GM18519 (cell line): Measurements from ENCODE around the gene IRF9.

Experiments used
- ATAC-seq: cut with Tn5 transposase; IDR thresholded peaks from one replicate; pipeline ENCODE4 v1.9.1; 2021; ENCODE audit warnings: mild to moderate bottlenecking, moderate library complexity; ENCODE audit not compliant: unreplicated experiment, low FRiP score

Gene IRF9

DNA sequence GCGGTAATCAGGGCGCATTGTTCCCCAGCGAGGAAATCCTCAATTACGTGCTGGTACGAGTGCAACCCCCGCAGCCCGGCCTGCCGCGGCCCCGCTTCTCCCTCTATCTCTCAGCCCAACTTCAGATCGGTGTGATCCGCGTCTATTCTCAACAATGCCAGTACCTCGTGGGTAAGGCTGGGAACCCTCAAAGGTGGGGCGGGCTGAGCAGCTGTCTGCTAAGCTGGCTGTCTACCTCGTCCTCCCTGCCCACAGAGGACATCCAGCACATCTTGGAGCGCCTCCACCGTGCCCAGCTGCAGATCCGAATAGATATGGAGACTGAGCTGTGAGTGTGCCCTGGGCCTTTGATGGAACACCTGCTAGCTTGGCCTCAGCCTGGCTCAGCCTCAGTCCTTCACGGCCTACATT is 11.8 kb downstream of the IRF9 start:
- ATAC-seq = no peak

DNA sequence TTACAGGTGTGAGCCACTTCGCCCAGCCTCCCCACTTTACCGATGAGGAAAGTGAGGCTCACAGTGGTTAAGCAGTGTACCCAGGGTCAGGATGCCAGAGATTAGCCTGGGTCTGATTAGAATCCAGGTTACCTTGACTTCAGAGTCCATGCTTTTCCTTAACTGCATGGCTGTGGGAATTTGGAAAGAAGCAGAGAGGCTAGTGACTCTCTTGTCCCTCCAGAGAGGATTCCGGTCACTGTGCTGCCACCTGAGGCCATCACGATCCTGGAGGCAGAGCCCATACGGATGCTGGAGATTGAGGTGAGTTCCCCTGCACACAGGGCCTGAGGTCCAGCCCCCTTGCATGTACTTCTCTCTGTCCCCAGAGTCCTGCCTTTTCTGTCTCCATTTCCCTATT is 15.5 kb downstream of the IRF9 start:
- no peak for ATAC-seq

DNA sequence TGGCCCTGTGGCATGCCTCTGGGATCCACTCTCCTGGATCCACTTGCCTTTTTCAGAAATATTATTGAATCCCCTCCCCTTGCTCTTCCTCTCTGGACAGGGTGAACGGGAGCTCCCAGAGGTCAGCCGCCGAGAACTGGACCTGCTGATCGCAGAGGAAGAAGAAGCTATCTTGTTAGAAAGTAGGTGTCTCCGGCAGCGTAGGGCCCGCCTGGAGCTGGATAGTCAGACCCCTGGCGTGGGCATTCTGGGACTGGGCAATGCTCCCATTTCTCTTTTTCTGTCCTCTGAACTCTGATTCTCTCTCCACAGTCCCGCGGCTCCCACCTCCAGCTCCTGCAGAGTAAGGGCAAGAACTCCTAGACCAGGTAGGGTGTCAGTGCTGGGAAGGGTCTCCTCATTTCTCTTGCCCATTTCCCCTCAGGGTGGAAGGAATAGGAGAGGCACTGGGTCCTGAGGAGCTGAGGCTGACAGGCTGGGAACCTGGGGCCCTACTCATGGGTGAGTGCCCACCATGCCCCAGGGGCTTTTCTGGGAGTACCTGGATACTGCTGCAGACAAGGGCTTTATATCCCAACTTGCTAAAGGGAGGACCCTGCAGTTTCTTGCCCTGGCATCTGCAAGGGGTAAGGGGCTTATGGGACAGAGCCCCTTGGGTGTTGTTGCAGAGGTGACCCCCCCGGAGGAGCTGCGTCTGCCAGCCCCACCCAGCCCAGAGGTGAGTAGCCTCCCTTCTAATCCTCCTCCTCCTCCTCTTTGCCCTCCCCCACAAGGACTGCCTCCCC is 16.2 kb downstream of the IRF9 start:
- no peak for ATAC-seq

DNA sequence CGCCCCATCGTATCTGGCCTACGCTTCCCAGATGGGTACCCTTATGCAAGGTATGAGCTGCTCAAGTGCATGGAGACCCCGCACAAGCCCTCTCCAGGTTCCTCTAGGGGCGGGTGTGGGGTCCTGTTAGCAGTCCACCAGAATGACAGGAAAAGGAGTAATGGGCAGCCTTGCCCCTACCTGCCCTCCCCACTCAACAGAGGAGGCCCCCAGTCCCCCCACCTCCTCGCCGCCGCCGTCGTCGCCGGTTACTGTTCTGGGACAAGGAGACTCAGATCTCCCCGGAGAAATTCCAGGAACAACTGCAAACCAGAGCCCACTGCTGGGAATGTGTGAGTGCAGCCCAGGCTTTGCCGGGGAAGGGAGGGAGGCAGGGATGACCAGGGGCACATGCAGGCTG is 16.8 kb downstream of the IRF9 start:
- ATAC-seq = no peak

DNA sequence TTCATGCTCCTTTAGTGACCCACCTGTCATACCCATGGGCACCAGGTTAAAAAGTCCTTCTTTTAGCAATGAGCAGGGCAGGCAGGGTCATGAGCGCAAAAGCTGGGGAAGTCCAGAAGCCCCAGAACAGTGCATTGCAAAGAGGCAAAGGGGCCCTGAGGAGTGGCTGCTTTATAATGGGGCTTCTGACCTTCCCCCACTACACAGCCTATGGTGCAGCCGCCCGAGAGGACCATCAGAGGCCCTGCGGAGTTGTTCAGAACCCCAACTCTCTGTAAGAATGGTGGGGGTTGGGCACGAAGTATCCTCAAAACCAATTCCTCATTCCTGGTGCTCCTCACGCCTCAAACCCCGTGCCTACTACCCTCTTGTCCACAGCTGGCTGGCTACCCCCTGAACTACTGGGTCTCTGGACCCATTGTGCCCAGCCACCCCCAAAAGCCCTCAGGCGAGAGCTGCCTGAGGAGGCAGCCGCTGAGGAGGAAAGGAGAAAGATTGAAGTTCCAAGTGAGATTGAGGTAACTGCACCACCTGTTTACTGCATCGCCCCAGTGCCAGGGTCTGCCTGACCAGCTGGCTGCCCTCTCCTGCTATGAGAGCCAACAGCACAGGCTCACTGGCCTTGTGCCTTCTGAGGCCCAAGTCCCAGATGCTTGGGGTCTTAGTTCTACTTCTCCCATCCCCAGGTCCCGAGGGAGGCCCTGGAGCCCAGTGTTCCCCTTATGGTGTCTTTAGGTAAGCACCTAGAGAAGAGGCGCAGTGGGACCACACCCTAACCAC is 17.5 kb downstream of the IRF9 start:
- ATAC-seq = no peak

DNA sequence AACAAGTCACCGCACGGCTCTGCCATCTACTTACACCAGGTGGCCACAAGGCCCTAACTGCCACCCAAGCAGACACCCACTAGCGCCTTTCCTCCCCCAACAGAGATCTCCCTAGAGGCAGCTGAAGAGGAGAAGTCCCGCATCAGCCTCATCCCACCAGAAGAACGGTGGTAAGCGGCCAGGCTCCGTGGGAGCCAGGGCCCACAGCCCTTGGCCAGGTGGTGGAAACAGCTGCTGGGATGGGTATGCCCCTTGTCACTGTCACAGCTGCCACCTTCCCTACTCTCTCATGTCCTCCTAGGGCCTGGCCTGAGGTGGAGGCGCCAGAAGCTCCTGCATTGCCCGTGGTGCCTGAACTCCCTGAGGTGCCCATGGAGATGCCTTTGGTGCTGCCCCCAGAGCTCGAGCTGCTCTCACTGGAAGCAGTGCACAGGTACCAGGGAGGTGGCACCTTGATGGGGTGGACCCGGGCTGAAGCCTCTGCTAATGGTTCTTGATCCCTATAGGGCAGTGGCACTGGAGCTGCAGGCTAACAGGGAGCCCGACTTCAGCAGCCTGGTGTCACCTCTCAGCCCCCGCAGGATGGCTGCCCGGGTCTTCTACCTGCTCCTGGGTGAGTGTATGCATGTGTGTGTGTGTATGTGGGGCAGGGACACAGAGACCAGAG is 18.4 kb downstream of the IRF9 start:
- no peak for ATAC-seq

DNA sequence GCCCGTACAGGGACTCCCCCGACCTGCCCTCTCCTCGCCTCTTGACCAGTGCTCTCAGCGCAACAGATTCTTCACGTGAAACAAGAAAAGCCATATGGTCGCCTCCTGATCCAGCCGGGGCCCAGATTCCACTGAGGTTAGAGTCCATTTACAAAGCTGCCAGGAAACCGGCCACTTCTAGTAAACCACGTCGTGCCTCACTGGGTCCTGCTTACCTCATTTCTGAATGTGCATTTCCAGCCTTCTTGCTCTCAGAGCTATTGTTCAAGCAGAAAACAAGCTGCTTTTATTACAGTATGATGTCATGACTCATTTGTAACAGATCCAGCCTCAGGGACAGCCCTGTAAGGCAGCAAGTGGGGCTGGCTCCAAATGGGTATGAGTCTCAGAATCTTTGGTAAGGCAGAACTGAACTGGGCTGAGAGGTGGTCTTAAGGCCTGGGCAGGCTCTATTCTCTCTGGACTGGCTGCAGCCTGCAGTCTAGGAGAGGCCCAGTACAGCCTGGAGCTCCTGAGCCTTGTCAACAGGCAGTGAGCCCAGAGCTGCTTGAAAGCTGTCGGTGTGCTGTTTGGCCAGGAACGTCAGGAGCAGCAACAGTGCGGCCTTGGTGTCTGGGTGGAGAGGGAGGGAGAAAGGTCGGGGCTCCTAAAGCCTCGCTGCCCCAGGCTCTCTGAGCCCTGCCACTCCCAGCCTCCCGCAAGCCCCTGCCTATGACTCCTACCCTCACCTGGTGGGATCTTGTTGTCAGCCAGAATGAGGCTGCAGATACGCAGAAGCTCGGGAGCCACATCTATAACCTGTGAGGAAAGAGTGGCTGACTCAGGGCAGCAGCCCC is 19.1 kb downstream of the IRF9 start:
- no peak for ATAC-seq

DNA sequence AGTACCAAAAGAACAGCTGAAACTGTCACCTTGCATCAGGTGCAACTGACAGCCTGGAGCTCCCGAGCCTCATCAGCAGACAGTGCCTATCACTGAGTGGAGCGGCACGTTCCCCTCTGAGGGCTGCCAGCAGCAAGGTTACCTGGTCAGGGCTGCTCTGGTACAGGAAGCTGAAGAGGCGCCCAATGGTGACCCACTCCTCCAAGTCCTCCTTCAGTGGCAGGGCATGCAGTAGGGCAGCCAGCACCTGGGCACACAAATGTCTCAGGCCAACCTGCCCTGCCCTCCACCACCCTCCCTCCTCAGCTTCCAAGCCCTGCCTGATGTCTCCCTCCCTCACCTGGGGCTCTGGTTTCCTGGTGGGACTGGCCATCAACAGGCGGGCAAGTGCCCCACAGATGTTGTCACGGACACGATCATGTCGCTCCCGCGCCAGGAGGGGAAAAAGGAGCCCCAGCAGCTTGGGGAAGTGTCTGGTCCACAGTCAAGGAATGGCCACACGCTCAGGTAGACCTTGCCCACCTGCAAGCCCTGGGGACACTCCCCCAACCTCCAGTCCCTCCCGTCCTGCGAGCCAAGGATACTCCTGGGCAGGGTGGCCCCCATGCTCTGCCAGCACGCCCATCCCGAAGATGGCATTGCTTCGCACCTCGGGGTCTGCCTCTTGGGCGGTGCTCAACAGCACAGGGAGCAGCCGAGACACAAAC is 20.5 kb downstream of the IRF9 start:
- ATAC-seq = no peak

DNA sequence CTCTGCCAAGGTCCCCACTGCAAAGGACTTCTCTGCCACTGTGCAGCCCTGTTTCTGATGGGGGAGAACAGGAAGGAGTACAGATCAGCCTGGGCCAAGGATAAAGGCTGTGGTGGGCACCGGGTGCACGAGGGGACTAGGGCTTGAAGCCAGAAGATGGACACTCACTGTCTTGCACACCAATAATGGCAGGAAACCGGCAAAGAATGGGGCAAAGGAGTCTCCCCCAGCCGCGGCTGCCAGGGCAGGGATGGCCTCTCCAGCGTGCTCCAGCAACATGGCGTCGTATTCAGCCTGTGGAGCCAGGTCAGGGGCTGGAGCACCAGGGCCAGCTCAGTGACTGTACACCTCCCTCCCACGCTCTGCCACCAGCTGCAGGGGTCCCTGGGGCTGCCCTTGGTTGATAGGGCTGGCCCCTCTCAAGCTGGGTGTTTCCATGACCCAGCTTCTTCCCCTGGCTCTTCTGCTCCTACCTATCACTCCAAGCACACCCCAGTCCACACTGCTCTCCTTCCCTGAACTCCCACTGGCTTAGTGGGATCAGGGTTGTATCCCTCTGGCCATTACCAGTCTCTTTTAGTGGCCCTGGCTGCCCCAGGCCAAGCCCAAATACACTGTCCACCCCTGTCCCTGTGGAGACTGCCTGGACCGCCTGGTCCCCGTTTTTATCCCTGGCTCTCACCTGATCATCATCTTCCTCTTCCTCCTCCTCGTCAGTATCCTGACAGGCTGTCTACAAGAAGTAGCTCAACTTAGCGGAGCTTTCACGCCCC is 21.2 kb downstream of the IRF9 start:
- no peak for ATAC-seq

DNA sequence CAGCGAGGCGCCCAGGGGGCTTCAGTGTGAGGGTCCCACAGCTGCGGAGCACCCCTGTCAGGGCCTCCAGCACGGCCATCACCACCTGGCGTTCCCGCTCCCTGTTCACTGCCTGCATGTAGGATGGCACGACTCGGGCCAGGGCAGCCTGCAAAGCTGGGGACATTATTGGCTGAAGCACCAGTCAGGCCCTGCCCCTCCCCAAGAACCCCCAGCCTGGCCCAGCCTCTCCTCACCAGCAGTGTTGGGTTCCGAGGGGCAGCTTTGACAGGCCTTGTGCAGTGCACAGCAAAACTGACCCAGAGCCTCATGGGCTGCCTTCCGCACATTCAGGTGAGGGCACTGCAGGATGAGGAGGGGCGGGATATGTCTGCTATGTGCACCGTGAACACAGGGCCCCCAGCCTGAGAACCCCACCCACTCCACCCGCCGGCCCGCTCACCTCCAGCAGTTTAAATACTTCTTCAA is 22.0 kb downstream of the IRF9 start:
- ATAC-seq = no peak

DNA sequence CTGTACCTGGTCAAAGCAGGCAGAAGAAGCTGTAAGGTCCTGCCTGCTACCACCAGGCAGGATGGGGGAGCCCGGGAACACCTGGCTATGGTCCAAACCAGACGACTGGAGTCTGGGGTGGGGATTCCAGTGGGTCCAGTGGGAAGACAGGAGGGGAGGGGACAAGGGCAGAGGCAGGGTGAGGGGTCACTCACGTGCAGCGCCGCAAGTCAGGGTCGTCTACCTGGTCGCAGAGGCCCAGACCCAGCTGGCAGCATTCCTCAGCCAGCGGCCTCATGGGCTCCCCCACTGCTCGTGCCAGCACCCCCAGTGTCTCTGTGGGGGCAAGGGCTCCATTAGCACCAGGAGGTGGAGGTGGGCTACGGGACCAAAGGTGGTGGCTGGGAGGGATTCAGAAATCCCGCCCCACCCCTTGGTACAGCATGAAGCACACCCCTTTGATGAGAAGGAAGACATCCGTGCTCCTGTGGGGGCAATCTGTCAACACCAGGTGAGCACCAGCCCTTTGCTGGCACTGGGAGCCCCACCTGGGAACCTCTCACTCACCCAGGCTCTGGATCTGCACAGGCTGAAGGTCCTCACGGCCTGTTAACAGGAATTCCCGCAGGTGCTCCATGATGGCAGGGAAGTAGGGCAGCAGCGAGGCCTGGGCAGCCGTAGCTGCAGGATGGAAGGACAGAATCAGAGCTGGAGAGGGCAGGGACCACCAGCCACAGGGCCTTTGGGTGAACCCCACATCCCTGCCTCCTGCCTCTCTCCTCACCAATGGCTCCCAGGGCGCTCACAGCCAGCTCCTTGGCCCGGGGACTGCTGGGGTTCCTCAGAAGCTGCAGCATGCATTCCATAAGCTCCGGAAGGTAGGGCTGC is 23.3 kb downstream of the IRF9 start:
- ATAC-seq = no peak

DNA sequence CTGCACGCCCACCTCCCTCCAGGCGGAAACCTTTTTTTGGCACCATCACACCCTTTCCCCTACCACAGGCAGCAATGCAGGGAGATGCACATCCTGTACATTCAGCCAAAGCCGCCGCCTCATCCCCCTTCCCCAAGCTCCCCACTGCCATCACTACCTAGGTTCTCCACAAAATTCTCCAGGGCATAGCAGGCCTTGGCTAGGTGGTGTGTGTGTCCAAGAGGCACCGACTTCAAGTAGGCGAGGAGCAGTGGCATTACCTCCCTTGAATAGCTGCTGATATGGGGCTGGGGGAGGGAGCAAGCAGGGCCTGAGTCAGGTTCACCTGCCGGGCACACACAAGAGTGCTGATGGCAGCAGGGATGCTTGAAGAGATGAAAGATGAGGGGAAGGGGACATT is 24.0 kb downstream of the IRF9 start:
- ATAC-seq = no peak

DNA sequence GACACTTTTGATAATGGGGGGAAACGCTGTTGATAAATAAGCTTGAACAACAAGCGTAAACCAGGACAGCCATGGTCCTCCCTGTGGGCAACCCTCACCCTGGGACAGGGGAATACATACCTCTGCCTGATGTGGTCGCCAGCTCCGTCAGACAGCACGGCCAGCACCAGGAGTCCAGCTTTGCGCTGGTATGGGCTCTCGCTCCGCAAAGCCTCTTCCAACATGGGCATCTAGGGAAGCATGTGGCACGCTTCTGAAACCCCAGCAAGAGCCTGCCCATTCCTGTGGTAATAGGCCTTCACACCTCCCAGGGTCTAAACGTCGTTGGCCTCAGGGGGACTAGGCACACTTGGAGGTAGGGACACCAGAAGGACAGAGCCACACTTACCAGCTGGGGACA is 24.7 kb downstream of the IRF9 start:
- ATAC-seq = no peak

DNA sequence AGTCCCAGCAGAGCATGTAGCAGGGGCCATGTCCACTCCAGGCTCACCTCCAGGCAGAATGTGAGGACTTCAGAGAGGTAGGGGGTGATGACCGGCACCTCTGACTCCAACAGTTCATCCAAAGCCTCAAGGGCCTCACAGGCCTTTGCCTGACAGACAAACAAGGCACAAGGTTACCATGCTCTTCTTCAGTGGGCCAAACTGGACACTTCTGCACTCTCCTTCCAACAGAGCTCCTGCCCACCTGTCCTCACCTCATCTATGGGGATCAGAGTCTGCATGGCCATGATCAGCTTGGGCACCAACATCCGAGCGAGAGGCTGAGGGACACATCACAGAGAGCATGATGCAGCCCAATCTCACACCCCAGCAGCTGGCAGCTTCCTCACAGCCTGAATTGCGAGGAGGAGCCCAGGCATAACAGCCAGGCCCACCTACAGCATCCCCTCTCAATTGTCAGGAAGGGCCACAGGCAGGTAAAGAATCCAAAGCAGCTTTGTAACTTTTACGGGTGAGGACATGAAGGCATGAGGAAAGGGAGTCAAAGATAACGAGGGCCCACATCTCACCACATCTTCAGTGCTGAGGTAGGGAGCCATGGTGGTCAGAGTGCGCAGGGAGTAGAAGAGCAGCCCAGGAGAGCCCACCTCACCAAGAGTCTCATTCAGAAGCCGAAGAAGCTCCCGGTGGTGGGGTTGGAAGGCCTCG is 25.9 kb downstream of the IRF9 start:
- ATAC-seq = no peak

DNA sequence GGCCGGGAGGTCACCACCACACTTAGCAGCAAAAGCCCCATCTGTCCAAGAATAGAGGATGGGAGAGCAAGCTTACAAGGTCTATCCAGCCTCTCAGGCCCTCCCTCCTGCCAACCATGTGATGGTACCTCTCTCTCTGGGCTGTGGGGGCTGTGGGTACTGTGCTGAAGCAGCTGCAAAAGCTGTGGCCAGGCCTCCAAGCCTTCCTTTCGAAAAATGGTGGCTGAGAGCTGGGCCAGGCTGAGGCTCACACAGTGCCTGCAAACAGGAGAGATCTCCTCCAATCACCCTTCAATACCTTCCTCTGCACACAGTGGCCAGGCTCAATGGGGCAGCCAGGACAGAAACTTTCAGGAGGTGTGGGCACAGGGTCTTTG is 26.5 kb downstream of the IRF9 start:
- ATAC-seq = no peak

DNA sequence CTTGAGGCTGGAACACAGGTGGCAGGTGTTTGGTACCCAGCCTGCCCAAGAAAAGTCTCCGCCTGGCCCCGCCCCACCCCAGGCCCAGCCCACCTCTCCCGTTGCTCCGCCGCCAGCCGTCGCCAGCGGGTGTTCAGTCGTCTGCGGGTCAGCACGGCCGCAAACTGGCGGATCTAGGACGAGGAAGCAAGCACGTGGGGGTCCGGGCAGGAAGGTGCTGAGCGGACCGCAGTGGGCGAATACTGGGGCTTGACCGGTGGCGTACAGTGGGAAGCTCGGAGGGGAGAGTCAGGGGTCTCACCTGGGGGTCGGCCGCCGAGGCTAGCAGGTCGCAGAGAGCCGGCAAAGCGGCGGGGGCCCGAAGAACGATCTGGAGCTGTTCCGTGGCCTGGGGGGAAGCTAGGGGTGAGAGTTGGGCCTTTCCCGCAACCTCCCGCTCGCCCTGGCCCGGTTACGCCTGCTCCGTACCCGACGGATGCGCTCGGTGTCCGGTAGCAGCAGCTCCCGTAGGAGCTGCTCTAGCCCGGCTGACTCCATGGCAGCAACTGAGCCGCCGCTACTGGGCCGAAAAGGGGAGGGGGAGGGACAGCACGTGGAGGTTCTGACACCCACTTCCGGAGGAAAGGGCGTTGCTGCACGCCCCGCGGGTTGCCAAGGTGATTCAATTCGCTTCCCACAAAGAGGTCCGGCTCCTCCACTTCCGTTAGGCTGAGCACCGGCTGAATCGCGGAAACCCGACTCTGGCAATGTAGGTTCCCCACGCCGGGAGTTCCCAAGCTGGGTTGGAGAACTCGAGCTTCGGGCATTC is 27.4 kb downstream of the IRF9 start, which contains the start of gene IPO4:
TSS of gene IPO4 (minus strand) at position 566 of the 808 bp plus-strand sequence. CDS start at position 537, 29 bp downstream.
- peak; percentile 78 for ATAC-seq

DNA sequence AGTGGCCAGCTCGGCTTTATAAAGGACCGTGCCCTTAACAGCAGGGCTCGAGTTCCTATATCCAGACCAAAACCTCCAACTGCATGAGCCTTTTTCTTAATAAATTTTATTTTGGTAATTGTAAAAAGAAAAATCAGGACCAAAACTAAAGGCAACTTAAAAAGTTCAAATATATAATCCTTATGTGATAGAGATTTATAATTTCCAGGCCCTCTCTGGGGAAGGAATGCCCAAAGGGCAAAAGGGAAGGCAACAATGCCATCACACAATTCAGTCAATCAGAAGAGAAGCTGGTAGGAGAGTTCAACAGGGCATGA is 28.0 kb downstream of the IRF9 start:
- ATAC-seq = no peak
